K562 (cell line): ENCODE data around the gene HEXD. TPM values are rescaled to one million over a fixed set of nuclear protein-coding genes. Genes with fewer than 3 reads are reported as not detected.

Experiments
- ATAC-seq: fragments of 200-7000 bp; cut with Tn5 transposase; 3 replicates; pipeline ENCODE4 v1.9.1; 2020; ENCODE audit warnings: moderate library complexity
- BruUV-seq: library from RNA; stranded (reverse); fragments of 400-500 nt; replicated peaks from 2 replicates; lab custom pipeline; 2021; lab: Mats Ljungman, UMichigan
- CTCF ChIA-PET: fragments of 300-600 bp; formaldehyde crosslinking; extraction: SDS; loops from one replicate; lab custom pipeline; 2021; ENCODE audit warnings: low intra/inter-chr PET ratio; lab: Yijun Ruan, JAX
- POLR2A ChIA-PET: fragments of 300-600, 350-650 bp; sonication (Branson Sonifier 250); formaldehyde crosslinking; extraction: SDS; loops from one replicate; lab custom pipeline; 2021; ENCODE audit warnings: antibody characterized with exemption, inconsistent platforms; lab: Yijun Ruan, JAX
- DNase-seq, 4 experiments: peaks; one replicate each; pipeline versions ENCODE4 v3.0.0 to v3.0.0-alpha.2; 2011 to 2018; ENCODE audit warnings: low spot score in 3 of 4, mixed read lengths in 3 of 4; ENCODE audit errors: extremely low read depth in 1 of 4
- FAIRE-seq: peaks from 2 replicates; lab custom pipeline; 2011; peaks lifted over from hg19 to GRCh38; lab: Jason Lieb, UNC
- H2AFZ ChIP-seq: 2 replicates; pipeline ENCODE4 v1.6.0; 2011; ENCODE audit warnings: low read depth, low read length, control low read depth, inconsistent platforms
- H3K27ac ChIP-seq: fragments of 200-600 bp; 3 replicates; pipeline ENCODE4 v1.8.0; 2011; ENCODE audit warnings: low read depth, mild to moderate bottlenecking, control low read depth, inconsistent platforms, low read length, moderate library complexity, mixed read lengths; ENCODE audit errors: extremely low read depth
- H3K27me3 ChIP-seq, 2 experiments: fragments of 300-600 bp in 1 of 2; 2 replicates in 1 of 2; 3 replicates in 1 of 2; pipeline versions ENCODE4 v1.6.0 to v1.8.0; 2011; ENCODE audit warnings: inconsistent platforms in 2 of 2, low read length in 2 of 2, mild to moderate bottlenecking in 1 of 2, mixed read lengths in 1 of 2, moderate library complexity in 1 of 2; ENCODE audit not compliant: control insufficient read depth in 2 of 2, insufficient read depth in 2 of 2
- H3K36me3 ChIP-seq: fragments of 300-600 bp; 3 replicates; pipeline ENCODE4 v1.8.0; 2011; ENCODE audit warnings: mild to moderate bottlenecking, low read length, inconsistent platforms; ENCODE audit not compliant: control insufficient read depth, insufficient read depth
- H3K4me1 ChIP-seq, 2 experiments: fragments of 200-600 bp in 1 of 2; replicated peaks in 1 of 2; 2 replicates in 1 of 2; 3 replicates in 1 of 2; pipeline versions ENCODE4 v1.5.1 to v1.8.0; 2011; ENCODE audit warnings: inconsistent platforms in 2 of 2, low read length in 2 of 2, mild to moderate bottlenecking in 1 of 2, mixed read lengths in 1 of 2, moderate library complexity in 1 of 2; ENCODE audit not compliant: control insufficient read depth in 2 of 2, insufficient read depth in 2 of 2
- H3K4me2 ChIP-seq: 2 replicates; pipeline ENCODE4 v1.6.1; 2011; ENCODE audit warnings: low read length, control low read depth, inconsistent platforms, mixed read lengths; ENCODE audit not compliant: insufficient read depth
- H3K4me3 ChIP-seq: fragments of 200-600 bp; sonication (generic), shearing (Covaris generic); 2 replicates; pipeline ENCODE4 v1.5.1; 2016; ENCODE audit warnings: control low read depth, inconsistent platforms
- H3K79me2 ChIP-seq: fragments of 200-600 bp; 3 replicates; pipeline ENCODE4 v1.8.0; 2011; ENCODE audit warnings: low read length, inconsistent platforms; ENCODE audit not compliant: control insufficient read depth, insufficient read depth
- H3K9ac ChIP-seq, 2 experiments: 2 replicates each; pipeline versions ENCODE4 v1.6.0 to v1.6.1; 2011; ENCODE audit warnings: low read depth in 2 of 2, low read length in 2 of 2, control low read depth in 1 of 2, inconsistent platforms in 1 of 2, mild to moderate bottlenecking in 1 of 2, mixed read lengths in 1 of 2; ENCODE audit not compliant: insufficient read depth in 1 of 2
- H3K9me1 ChIP-seq: one replicate; pipeline ENCODE4 v1.6.0; 2011; ENCODE audit warnings: inconsistent platforms, mild to moderate bottlenecking, low read length, moderate library complexity; ENCODE audit not compliant: control insufficient read depth, insufficient read depth
- H3K9me3 ChIP-seq: replicated peaks from 2 replicates; pipeline ENCODE4 v1.5.1; 2011; ENCODE audit warnings: low read depth, low read length, inconsistent platforms; ENCODE audit not compliant: control insufficient read depth, insufficient read depth
- H4K20me1 ChIP-seq: replicated peaks from 2 replicates; pipeline ENCODE4 v1.6.1; 2011; ENCODE audit warnings: low read length, inconsistent platforms, mixed read lengths; ENCODE audit not compliant: control insufficient read depth, insufficient read depth
- ARID2 ChIP-seq: fragments of 450-650 bp; IDR thresholded peaks from 2 replicates; pipeline ENCODE4 v1.6.1; 2017; ENCODE audit warnings: antibody characterized with exemption, mild to moderate bottlenecking
- CTBP1 ChIP-seq: fragments of 450-650 bp; IDR thresholded peaks from 2 replicates; pipeline ENCODE4 v1.6.1; 2016; ENCODE audit warnings: borderline replicate concordance
- GATAD2A ChIP-seq: fragments of 450-650 bp; IDR thresholded peaks from 2 replicates; pipeline ENCODE4 v1.6.1; 2017
- ZNF445 ChIP-seq: fragments of 250-450 bp; sonication (Bioruptor Pico); IDR thresholded peaks from 2 replicates; pipeline ENCODE4 v1.4.0; 2020; ENCODE audit warnings: low read depth, mild to moderate bottlenecking, moderate library complexity
- WGBS: fragments of 100-300 bp; shearing (Covaris generic); methylation state at CpG from one replicate; pipeline ENCODE4 v1.1.6; 2016; ENCODE audit warnings: low coverage, mixed read lengths; ENCODE audit not compliant: insufficient coverage; ENCODE audit errors: missing lambda C conversion rate; 5-methylcytosine and 5-hydroxymethylcytosine counted together
- in situ Hi-C: fragments of 300-500 bp; cut with MboI; formaldehyde crosslinking; loops from 4 replicates; pipeline ENCODE4 v1.15.0; 2018; ENCODE audit warnings: inconsistent platforms, mixed read lengths
- intact Hi-C: fragments of 100-400 bp; cut with micrococcal nuclease; formaldehyde crosslinking; loops from 2 replicates; pipeline ENCODE4 v1.14.2; 2022
- polyA plus RNA-seq, 8 experiments: library from polyadenylated mRNA; depleted of rRNA in 4 of 8; stranded (reverse) in 5 of 8; unstranded in 3 of 8; fragments of >200 nt; fragmentation: Nextera tagmentation in 2 of 8; fragmentation: Illumina TruSeq in 1 of 8; extraction: Ambion mirVana in 2 of 8; extraction: Trizol in 1 of 8; gene quantifications; 2 replicates each; pipeline versions ENCODE4 v1.2.1 to v1.2.3, GENCODE V29; 2011 to 2014; ENCODE audit warnings: inconsistent platforms in 1 of 8, missing spikeins in 1 of 8
- total RNA-seq, 7 experiments: library from RNA; depleted of rRNA in 6 of 7; stranded (reverse); fragments of >200 nt in 6 of 7; fragmentation: Illumina TruSeq in 2 of 7; extraction: Trizol in 2 of 7; gene quantifications; 2 replicates each; pipeline versions ENCODE4 v1.2.1 to v1.2.3, GENCODE V29; 2011 to 2021; ENCODE audit warnings: low replicate concordance in 1 of 7
- TF ChIP-seq, protein P1 (sequence below): sonication (generic); formaldehyde crosslinking; IDR thresholded peaks from 2 replicates; pipeline ENCODE4 v1.8.1; 2023; ENCODE audit warnings: mild to moderate bottlenecking, missing genetic modification reagents
- TF ChIP-seq, protein P2 (sequence below): fragments of 250-450 bp; sonication (Bioruptor Pico); IDR thresholded peaks from 2 replicates; pipeline ENCODE4 v1.5.0; 2022; ENCODE audit warnings: mild to moderate bottlenecking
- TF ChIP-seq, protein P3 (sequence below): sonication (generic); formaldehyde crosslinking; IDR thresholded peaks from 2 replicates; pipeline ENCODE4 v1.8.0; 2023; ENCODE audit warnings: mild to moderate bottlenecking, missing genetic modification reagents

Gene HEXD
- total and polyA plus RNA-seq, 9 of the 15 experiments (the other 6 are each of a cell fraction or from before 2014, with no cell fraction given) = 1.0 to 25.3 (median 10.0) TPM

DNA sequence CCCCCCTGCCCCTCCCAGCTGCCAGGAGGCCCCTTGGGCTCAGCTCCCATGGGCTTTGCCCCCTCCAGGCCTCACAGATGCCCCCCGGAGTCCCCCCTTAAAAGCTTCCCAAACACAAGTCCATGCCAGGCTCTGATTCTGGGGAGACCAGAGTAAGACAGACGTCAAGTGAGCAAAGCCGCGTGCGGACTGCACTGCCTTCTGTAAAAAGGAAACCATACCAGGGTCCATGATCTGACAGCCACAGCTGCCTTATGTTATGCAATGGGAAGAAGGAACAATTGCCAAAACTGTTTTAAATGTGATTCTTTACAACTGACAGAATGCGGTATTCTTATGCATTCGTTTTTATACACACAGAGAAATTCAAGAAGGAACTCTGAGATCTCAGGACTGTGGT lies 17.9 kb upstream of the HEXD start:
- Histone ChIP-seq H3K27me3 (no peaks in the 10 kb centered on the region), H3K4me1 (peaks cover 0 to 25% of the 10 kb centered on the region in 2 experiments; a peak in 2 of 5 replicates), H3K27ac (no peak overlapping the region), H3K9me1 (no peaks in the 10 kb centered on the region), H3K4me3 (no peak overlapping the region), H3K36me3 (peaks cover 38% of the 10 kb centered on the region; the same call in 2 of the 3 replicates), H3K79me2 (no peaks in the 10 kb centered on the region), H3K9me3 (no peaks in the 10 kb centered on the region), H3K4me2 (no peak overlapping the region), H2AFZ (no peak overlapping the region), H4K20me1 (no peaks in the 10 kb centered on the region), H3K9ac (no peak overlapping the region; a peak in 1 of 4 replicates)
- ChIA-PET POLR2A (interaction anchor here (1.2 to 1.9 kb wide), 2 partner anchors 10 to 17 kb away, joined by 5 read pairs; no protein-coding TSS in a partner anchor), CTCF (no interaction called here)
- no peak for ATAC-seq
- no peak for DNase-seq
- intact Hi-C loops (no loop called here), in situ Hi-C loops (no loop called here)
- BruUV-seq = no TSS peak
- 77% methylated on average over 7 of the region's 7 CpGs for WGBS
- no peak for FAIRE-seq
- TF ChIP-seq CTBP1 = no peak
- TF ChIP-seq, protein P1, sequence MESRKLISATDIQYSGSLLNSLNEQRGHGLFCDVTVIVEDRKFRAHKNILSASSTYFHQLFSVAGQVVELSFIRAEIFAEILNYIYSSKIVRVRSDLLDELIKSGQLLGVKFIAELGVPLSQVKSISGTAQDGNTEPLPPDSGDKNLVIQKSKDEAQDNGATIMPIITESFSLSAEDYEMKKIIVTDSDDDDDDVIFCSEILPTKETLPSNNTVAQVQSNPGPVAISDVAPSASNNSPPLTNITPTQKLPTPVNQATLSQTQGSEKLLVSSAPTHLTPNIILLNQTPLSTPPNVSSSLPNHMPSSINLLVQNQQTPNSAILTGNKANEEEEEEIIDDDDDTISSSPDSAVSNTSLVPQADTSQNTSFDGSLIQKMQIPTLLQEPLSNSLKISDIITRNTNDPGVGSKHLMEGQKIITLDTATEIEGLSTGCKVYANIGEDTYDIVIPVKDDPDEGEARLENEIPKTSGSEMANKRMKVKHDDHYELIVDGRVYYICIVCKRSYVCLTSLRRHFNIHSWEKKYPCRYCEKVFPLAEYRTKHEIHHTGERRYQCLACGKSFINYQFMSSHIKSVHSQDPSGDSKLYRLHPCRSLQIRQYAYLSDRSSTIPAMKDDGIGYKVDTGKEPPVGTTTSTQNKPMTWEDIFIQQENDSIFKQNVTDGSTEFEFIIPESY (CRISPR knock-in tag) = 0 out of 2 replicates have a peak, but pooled peaks have one; percentile 22

DNA sequence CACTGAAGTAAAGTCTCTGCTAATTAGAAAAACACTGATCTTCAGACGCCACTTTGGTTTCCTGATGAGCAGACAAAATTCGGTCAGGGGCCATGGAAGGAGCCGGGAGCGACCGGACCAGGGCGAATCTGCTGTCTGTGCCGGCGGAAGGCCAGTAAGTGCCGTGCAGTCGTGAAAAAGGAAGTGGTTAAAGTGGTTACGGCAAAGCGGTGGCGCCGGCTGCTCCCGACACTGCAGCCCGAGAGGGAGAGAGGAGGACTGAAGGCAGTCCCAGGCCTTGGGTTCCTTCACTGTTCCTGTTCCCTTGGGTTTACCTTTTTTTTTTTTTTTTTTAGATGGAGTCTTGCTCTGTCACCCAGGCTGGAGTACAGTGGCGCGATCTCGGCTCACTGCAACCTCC lies 17.3 kb upstream of the HEXD start:
- no peak overlapping the region for H3K4me2 ChIP-seq
- no peaks in the 10 kb centered on the region for H3K79me2 ChIP-seq
- FAIRE-seq = no peak
- H3K27me3 ChIP-seq = no peaks in the 10 kb centered on the region
- DNase-seq = no peak
- peaks cover 38% of the 10 kb centered on the region; the same call in 2 of the 3 replicates for H3K36me3 ChIP-seq
- no peak overlapping the region for H3K9ac ChIP-seq
- no peak overlapping the region for H2AFZ ChIP-seq
- in situ Hi-C loops = no loop called here
- no peaks in the 10 kb centered on the region for H4K20me1 ChIP-seq
- POLR2A ChIA-PET = interaction anchor here (1.9 kb wide), 1 partner anchor 9 kb away, joined by 5 read pairs; no protein-coding TSS in a partner anchor
- intact Hi-C loops = no loop called here
- peaks cover 0 to 25% of the 10 kb centered on the region in 2 experiments; a peak in 2 of 5 replicates for H3K4me1 ChIP-seq
- no peak overlapping the region for H3K27ac ChIP-seq
- no peak overlapping the region for H3K4me3 ChIP-seq
- H3K9me3 ChIP-seq = no peaks in the 10 kb centered on the region
- CTCF ChIA-PET = no interaction called here
- no peaks in the 10 kb centered on the region for H3K9me1 ChIP-seq
- WGBS = 90% methylated on average over 16 of the region's 19 CpGs
- ATAC-seq = no peak
- no TSS peak for BruUV-seq
- TF ChIP-seq, protein P2, sequence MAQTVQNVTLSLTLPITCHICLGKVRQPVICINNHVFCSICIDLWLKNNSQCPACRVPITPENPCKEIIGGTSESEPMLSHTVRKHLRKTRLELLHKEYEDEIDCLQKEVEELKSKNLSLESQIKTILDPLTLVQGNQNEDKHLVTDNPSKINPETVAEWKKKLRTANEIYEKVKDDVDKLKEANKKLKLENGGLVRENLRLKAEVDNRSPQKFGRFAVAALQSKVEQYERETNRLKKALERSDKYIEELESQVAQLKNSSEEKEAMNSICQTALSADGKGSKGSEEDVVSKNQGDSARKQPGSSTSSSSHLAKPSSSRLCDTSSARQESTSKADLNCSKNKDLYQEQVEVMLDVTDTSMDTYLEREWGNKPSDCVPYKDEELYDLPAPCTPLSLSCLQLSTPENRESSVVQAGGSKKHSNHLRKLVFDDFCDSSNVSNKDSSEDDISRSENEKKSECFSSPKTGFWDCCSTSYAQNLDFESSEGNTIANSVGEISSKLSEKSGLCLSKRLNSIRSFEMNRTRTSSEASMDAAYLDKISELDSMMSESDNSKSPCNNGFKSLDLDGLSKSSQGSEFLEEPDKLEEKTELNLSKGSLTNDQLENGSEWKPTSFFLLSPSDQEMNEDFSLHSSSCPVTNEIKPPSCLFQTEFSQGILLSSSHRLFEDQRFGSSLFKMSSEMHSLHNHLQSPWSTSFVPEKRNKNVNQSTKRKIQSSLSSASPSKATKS (CRISPR knock-in tag) = no peak
- TF ChIP-seq GATAD2A = no peak
- TF ChIP-seq, protein P3, sequence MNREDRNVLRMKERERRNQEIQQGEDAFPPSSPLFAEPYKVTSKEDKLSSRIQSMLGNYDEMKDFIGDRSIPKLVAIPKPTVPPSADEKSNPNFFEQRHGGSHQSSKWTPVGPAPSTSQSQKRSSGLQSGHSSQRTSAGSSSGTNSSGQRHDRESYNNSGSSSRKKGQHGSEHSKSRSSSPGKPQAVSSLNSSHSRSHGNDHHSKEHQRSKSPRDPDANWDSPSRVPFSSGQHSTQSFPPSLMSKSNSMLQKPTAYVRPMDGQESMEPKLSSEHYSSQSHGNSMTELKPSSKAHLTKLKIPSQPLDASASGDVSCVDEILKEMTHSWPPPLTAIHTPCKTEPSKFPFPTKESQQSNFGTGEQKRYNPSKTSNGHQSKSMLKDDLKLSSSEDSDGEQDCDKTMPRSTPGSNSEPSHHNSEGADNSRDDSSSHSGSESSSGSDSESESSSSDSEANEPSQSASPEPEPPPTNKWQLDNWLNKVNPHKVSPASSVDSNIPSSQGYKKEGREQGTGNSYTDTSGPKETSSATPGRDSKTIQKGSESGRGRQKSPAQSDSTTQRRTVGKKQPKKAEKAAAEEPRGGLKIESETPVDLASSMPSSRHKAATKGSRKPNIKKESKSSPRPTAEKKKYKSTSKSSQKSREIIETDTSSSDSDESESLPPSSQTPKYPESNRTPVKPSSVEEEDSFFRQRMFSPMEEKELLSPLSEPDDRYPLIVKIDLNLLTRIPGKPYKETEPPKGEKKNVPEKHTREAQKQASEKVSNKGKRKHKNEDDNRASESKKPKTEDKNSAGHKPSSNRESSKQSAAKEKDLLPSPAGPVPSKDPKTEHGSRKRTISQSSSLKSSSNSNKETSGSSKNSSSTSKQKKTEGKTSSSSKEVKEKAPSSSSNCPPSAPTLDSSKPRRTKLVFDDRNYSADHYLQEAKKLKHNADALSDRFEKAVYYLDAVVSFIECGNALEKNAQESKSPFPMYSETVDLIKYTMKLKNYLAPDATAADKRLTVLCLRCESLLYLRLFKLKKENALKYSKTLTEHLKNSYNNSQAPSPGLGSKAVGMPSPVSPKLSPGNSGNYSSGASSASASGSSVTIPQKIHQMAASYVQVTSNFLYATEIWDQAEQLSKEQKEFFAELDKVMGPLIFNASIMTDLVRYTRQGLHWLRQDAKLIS (CRISPR knock-in tag) = no peak
- TF ChIP-seq ARID2 = no peak
- TF ChIP-seq ZNF445 (CRISPR knock-in tag) = no peak
